WTC11 (cell line): ENCODE measurements around the gene SMTN.
"Not testable (repeated sequence)": the region's sequence is repeated elsewhere in the genome, so short reads cannot be mapped to it uniquely, and the experiment has no call there.

Source experiments
- CTCF ChIP-seq: fragments of 200-600 bp; IDR thresholded peaks from 2 replicates; pipeline ENCODE4 v1.8.0; 2022; ENCODE audit warnings: antibody characterized with exemption
- JUN ChIP-seq: sonication (generic); formaldehyde crosslinking; IDR thresholded peaks from 2 replicates; pipeline ENCODE4 v1.8.0; 2023; ENCODE audit warnings: mild to moderate bottlenecking, missing genetic modification reagents
- MYBL2 ChIP-seq: sonication (generic); formaldehyde crosslinking; IDR thresholded peaks from 2 replicates; pipeline ENCODE4 v1.8.1; 2023; ENCODE audit warnings: mild to moderate bottlenecking, moderate library complexity, missing genetic modification reagents
- NR2C2 ChIP-seq: sonication (generic); formaldehyde crosslinking; IDR thresholded peaks from 2 replicates; pipeline ENCODE4 v1.8.0; 2022; ENCODE audit warnings: mild to moderate bottlenecking, missing genetic modification reagents
- TF ChIP-seq, protein P1 (sequence below): sonication (generic); formaldehyde crosslinking; IDR thresholded peaks from 2 replicates; pipeline ENCODE4 v1.8.1; 2023; ENCODE audit warnings: mild to moderate bottlenecking, missing genetic modification reagents, moderate library complexity

GRCh38 chr22:31059663-31060062 lies 21.5 kb upstream of the SMTN start:
- TF ChIP-seq MYBL2 (CRISPR knock-in tag); CTCF; NR2C2 (CRISPR knock-in tag); JUN (CRISPR knock-in tag): not testable (repeated sequence)
- TF ChIP-seq, protein P1, sequence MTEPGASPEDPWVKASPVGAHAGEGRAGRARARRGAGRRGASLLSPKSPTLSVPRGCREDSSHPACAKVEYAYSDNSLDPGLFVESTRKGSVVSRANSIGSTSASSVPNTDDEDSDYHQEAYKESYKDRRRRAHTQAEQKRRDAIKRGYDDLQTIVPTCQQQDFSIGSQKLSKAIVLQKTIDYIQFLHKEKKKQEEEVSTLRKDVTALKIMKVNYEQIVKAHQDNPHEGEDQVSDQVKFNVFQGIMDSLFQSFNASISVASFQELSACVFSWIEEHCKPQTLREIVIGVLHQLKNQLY (CRISPR knock-in tag) = not testable (repeated sequence)
